NCI-H1436 (cell line): Measurements from ENCODE around the gene PSD.

ENCODE experiments used
- DNase-seq: peaks from one replicate; lab custom pipeline; 2025; lab: John Stamatoyannopoulos, UW

The PSD gene

DNA sequence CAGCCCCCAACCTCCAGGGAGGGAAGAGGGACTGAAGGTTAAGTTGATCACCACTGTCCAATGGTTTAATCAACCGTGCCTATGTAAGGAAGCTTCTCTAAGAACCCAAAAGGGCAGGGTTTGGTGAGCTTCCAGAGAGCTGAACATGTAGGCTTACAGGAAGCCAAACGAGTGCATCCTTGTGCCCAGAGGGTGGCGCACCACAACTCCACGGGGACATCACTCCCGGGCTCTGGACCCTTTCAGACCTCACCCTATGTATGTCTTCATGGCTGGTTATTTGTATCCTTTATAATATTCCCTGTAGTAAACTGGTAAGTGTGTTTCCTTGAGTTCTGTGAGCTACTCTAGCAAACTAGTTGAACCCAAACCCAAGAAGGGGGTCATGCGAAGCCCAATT, 34.5 kb downstream of the PSD start:
- DNase-seq: no peak

GRCh38 chr10:102382871-102383270, 35.7 kb downstream of the PSD start:
- no peak for DNase-seq

- DNase-seq: no peak
Measured at GRCh38 chr10:102381983-102382382, 36.6 kb downstream of the PSD start.

DNA sequence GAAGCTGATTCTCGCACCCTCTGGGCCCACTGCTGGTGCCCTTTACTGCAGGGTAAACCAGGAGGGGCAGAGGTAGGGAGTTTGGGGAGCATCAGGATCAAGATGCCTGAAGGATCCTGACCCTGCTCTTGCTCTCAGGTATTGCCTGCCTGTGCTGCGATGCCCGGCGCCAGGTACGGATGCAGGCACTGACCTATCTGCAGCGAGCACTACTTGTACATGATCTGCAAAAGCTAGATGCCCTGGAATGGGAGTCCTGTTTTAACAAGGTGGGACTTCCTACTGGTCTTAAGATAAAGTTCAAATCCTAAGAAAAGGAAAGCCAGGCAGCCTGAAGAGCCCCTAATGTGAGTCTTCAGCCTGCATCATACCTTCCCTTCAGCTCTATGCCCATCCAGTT, 39.2 kb downstream of the PSD start:
- no peak for DNase-seq

DNA sequence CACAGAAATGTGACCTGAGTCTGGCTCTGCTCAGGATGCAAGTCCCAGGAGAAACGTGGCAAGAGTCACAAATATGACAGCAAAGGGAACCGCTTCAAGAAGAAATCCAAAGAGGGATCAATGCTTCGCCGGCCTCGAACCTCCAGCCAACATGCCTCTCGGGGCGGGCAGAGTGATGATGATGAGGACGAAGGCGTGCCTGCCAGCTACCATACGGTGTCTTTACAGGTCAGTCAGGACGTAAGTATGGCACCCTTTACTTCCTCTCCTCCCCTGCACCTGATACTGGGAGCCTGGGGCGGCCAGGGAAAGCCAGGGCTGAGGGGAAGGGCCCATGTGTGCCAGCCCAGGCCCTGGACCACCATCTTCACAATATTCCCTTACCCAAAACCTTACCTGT, 41.7 kb downstream of the PSD start:
- DNase-seq: no peak

DNA sequence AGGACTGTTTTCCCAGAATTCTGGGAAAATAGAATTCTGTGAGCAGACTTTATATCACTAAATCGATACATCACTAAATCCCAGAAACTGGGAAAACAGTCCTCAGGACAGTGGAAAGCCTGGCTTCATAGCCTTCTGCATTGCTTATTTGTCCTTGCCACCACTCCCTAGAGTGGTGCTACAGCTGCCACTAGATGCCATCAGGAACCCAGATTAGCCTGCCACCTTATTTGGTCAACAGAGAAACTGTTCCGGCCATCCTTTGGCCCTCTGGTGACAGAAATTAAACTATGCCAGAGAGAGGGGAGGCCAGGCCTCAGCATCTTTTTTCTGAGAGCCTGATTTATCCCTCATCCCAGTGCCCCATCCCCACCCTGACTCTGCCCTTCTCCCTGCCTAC, 42.7 kb downstream of the PSD start:
- no peak for DNase-seq

DNA sequence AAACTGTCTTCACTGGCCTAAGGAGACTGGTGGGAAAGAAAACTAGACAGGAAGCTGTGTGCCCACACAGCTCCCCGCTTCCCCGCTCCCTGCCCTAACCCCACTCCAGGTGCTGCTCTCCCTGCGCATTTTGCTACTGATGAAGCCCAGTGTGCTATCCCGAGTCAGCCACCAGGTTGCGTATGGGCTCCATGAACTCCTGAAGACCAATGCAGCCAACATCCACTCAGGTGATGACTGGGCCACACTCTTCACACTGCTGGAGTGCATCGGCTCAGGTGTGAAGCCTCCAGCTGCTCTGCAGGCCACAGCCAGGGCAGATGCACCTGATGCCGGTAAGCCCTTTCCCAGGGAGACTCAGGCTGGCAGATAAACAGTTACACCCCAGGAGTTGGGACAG, 43.3 kb downstream of the PSD start:
- DNase-seq: no peak

- DNase-seq: no peak
Measured at GRCh38 chr10:102371295-102371694, 47.3 kb downstream of the PSD start.

DNA sequence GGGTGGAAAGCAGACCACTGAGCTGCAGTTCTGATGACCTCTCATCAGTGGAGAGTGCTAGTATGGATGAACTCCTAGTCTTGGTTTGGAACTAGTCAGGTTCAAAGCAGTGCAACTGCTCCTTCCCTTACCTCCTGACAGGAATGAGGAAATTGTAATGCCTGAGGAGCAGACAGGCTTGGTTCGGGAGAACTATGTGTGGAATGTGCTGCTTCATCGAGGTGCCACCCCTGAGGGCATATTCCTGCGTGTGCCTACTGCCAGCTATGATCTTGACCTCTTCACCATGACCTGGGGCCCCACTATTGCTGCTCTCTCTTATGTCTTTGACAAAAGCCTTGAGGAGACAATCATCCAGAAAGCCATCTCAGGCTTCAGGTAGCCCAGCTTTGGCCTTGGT, 50.5 kb downstream of the PSD start:
- DNase-seq: no peak

DNA sequence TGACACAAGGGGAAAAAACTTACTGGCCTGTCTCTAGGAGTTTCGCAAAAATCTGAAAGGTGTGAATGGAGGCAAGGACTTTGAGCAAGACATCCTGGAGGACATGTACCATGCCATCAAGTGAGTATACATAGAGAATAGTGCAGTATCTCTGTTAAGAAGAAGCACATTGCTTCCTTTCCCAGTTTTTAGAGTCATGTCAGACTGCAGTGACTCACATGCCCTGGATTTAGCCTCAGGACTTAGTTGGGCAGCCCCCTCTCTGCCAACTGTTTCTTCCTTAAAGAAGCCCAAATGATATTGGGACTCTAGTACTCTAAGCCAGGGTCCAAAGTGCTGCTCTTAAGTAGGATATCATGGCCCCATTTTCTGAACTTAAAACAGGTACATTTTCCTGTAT, 51.1 kb downstream of the PSD start:
- DNase-seq: no peak

- no peak for DNase-seq
Measured at GRCh38 chr10:102358712-102359382, 59.7 kb downstream of the PSD start.

DNA sequence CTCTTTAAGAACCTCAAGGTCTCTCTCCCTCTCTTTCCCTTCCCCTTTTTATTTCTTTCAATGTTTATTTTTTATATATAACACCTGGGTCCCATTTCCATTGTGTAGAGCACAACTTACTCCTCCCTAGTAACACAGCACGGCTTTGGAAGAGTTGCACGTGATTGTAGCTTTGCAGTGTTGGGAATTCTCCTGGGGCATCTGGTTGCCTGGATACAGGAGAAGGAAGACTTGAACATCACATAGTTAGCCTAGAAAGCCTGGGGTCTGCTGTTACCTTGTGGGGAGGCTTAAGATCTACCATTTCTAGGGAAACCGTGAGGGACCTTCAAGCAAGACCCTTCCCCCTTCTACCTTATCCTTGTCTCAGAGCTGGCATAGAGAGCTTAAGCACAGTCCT, 64.1 kb downstream of the PSD start:
- DNase-seq: no peak
